GM18507 (cell line): ENCODE results near the gene VMP1.
"Not testable (repeated sequence)": the region's sequence is repeated elsewhere in the genome, so short reads cannot be mapped to it uniquely, and the experiment has no call there.

Experiments
- DNase-seq: peaks from one replicate; pipeline ENCODE4 v3.0.0; 2011; ENCODE audit warnings: low read depth; ENCODE audit not compliant: insufficient read length; ENCODE audit errors: extremely low spot score
- FAIRE-seq: peaks from 2 replicates; lab custom pipeline; 2011; peaks lifted over from hg19 to GRCh38; lab: Jason Lieb, UNC

VMP1 gene

DNA sequence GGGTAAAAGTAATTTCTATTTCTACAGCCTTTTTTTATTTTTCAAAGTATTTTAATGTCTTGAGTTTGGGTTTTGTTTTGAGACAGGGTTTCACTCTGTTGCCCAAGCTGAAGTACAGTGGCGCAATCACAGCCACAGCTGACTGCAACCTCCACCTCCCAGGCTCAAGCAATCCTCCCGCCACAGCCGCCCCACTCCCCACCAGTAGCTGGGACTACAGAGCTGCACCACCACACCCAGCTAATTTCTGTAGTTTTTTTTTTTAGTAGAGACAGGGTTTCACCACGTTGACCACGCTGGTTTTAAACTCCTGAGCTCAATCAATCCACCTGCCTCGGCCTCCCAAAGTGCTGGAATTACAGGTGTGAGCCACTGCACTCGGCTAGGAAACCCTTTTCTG lies 141.3 kb downstream of the VMP1 start:
- FAIRE-seq (peak; percentile 70), DNase-seq (no peak)

- FAIRE-seq, DNase-seq: not testable (repeated sequence)
These were observed 142.9 kb downstream of the VMP1 start for GRCh38 chr17:59850311-59850710.

- FAIRE-seq: no peak
These were observed 144.3 kb downstream of the VMP1 start for GRCh38 chr17:59851439-59852375.

DNA sequence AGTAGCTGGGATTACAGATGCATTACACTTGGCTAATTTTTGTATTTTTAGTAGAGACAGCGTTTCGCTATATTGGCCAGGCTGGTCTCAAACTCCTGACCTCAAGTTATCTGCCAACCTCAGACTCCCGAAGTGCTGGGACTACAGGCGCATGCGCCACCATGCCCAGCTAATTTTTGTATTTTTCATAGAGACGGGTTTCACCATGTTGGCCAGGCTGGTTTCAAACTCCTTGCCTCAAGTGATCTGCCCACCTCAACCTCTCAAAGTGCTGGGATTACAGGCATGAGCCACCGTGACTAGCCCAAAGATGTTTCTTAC lies 145.4 kb downstream of the VMP1 start:
- FAIRE-seq: not testable (repeated sequence)

More at GRCh38 chr17:59851439-59852375, 144.3 kb downstream of the VMP1 start:
- no peak for DNase-seq

DNA sequence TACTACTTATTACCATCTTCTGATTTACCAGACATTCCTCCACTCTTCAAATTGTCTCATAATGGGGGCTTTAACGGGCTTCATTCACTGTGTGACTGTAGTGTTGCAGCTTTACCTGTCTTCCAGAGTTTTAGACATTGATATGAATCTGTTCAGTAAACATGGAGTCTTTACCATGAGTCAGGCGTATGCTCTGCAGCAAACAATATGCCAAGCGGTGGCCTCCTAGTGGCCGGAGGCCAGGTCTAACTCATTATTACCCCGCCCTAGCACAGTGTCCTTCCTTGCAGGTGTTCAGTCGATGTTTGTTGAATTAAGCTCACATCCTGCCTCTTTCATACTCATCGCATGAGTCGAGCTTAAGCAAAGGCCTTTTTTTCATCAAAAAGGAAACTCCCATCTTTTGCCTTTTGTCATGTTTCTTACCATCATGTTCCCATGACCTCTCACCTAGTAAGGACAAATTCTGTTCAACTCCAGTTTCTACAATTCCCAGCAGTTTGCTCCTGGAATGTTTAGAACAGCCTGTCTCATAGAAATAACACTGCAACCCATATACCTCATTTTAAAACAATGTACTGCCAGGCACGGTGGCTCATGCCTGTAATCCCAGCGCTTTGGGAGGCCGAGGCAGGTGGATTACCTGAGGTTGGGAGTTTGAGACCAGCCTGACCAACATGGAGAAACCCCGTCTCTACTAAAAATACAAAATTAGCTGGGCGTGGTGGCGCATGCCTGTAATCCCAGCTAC lies 145.9 kb downstream of the VMP1 start:
- DNase-seq (no peak), FAIRE-seq (no peak)

More for the DNA sequence above, 145.4 kb downstream of the VMP1 start:
- DNase-seq: not testable (repeated sequence)

DNA sequence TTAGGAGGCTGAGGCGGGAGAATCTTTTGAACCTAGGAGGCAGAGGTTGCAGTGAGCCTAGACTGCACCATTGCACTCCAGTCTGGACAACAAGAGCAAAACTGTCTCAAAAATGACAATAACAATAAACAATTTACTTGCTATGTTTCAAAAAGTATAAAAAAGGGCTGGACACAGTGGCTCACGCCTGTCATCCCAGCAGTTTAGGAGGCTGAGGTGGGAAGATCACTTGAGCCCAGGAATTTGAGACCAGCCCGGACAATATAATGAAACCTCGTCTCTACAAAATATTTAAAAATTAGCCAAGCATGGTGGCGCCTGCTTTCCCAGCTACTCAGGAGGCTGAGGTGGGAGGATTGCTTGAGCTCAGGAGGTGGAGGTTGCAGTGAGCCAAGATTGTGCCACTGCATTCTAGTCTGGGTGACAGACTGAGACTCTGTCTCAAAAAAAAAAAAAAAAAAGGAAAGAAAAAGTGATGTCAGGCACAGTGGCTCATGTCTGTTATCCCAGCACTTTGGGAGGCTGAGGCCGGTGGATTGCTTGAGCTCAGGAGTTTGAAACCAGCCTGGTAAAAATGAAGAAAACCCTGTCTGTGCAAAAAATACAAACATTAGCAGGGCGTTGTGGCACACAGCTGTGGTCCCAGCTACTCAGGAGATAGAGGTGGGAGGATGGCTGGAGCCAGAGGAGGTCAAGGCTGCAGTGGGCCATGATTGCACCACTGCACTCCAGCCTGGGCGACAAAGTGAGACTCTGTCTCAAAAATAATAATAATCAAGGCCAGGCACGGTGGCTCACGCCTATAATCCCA lies 146.7 kb downstream of the VMP1 start:
- DNase-seq, FAIRE-seq: not testable (repeated sequence)

DNA sequence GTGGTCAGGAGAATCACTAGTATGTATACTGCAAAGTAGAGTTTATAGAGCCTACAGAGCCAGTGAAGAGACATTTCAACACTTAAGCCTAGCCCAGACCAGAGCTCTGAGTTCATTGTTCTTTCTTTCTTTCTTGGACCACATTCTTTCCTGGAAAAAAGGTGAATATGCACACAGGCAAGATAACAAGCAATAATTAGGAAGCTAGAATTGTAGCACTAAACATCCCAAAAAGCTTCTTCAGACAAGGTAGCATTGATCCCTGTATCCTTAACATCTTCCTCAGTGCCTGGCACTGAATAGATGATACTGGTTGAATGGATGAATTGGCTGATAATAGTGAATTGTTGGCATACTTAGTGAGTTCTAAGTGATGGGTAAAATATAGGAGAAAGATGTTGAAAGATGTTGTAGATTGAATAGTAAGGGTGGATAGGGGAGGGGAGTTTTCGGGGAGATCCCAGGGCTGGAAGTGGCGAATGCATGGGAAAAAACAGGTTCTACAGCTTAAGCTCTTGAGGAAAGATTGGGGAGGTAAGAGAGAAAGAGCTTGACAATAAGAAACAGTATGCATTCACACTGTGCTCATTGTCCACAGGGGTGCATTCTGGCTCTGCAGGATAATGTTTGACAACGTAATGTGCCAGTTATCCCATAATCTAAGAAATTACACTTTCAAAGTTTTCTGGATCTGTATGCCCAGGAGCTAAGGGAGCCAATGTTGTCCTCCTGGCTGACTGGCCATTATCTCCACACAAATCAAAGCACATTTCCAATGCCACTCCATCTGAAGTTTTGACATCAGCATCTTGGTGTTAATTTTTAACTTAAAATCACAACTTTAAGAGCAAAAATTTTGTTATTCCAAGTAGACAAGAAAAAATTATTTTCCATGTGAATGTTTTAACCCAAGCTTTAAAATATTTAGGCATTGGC lies 149.7 kb downstream of the VMP1 start:
- no peak for FAIRE-seq
- DNase-seq: no peak

GRCh38 chr17:59858167-59858816 lies 150.8 kb downstream of the VMP1 start:
- DNase-seq (no peak), FAIRE-seq (no peak)

GRCh38 chr17:59858932-59859331 lies 151.5 kb downstream of the VMP1 start:
- DNase-seq: no peak
- FAIRE-seq: no peak

DNA sequence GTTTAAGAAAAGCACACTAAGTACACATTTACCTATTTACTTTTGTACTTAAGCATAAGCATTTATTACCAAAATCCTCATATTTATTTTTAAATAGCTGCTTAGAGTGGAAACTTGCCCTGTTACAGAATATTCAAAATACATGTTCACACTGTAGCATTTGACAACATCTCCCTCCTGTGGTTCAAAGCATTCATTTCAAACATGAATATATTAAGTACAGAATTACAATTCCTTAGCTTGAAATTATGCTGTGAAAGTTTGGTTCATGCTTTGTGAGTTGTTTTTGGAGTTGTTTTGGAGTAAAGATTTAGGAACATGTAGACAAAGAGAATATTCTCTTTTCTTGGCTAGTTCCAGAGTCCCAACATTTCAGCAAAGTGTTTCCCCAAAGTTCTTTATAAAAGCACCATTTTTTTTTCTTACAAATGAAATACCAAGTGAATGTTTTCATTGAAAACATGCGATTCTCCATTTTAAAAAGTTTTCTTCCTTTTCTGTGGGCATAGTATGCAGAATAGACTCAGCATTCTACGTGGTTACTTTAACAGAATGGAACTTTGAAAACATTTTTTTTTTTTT lies 152.1 kb downstream of the VMP1 start:
- DNase-seq (no peak), FAIRE-seq (peak; percentile 63)

GRCh38 chr17:59863616-59864015 lies 156.2 kb downstream of the VMP1 start:
- FAIRE-seq: no peak

GRCh38 chr17:59869941-59870218 lies 162.4 kb downstream of the VMP1 start:
- no peak for FAIRE-seq
- no peak for DNase-seq

More at GRCh38 chr17:59863616-59864015, 156.2 kb downstream of the VMP1 start:
- no peak for DNase-seq

- FAIRE-seq: no peak
- DNase-seq: no peak
These were observed 163.0 kb downstream of the VMP1 start for GRCh38 chr17:59870482-59870881.

- no peak for DNase-seq
- no peak for FAIRE-seq
These were observed 164.9 kb downstream of the VMP1 start for GRCh38 chr17:59872351-59872750.

- DNase-seq, FAIRE-seq: not testable (repeated sequence)
These were observed 166.0 kb downstream of the VMP1 start for GRCh38 chr17:59873414-59873813.

GRCh38 chr17:59874376-59874775 lies 166.9 kb downstream of the VMP1 start:
- no peak for FAIRE-seq
- no peak for DNase-seq

GRCh38 chr17:59876107-59876506 lies 168.7 kb downstream of the VMP1 start:
- FAIRE-seq: no peak
- DNase-seq: no peak

DNA sequence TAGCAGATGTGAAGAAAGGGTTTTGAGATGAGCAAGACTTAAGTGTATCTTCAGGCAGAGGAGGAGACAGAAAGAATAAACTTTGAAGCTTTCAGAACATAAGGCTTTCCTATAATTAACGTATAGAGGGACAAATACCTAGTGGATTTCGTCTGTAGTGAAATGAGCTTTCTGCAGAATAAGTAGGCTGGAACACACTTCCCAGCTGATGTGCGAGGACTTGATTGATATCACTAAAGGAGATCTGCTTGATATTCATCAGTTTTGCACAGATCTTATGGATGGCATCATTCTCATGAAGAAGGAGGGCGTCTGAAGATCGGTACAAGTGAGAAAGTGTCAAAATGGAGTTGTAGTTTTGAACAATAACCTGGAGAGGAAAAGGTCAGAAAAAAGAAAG lies 170.5 kb downstream of the VMP1 start:
- DNase-seq: no peak
- FAIRE-seq: no peak
